Measurements from ENCODE around the gene ZNF330. TPM values are rescaled to one million over a fixed set of nuclear protein-coding genes. Genes with fewer than 3 reads are reported as not detected.
A peak's percentile ranks its signal among the peaks of the same experiment; 100 is the strongest.

ZNF330 gene
- total RNA-seq, 1 experiment from 2014 or later, result 43.9 TPM

DNA sequence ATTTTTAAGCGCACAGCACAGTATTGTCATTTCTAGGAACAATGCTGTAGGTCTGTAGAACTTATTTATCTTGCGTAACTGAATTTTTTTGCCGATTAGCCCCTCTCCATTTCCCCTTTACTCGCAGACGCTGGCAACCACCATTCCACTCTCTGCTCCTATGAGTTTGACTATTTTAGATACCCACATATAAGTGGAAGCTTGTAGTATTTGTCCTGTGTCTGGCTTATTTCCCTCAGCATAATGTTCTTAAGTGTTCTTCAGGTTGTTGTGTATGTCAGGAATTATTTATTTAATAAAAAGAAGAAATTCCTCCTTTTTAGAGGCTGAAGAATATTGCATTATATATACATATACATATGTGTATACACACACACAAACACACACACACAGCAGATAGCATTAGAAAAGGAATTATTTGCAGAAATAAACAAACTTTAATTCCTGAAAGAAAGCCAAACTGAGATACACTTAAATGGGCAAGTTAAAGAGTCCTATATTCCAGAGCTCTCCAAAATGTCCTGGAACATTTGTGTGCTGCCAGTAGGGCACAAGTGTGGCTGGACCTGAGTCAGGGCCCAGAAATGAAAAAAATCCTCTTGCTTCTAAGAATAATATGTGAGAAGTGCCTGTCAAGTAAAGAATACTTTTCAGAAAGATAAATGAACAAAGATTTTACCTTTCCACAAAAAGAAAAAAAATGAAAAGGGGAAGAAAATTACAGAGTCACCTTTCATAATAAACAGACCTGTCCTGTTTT is 4.5 kb upstream of the ZNF330 start (continued):
- TF ChIP-seq, protein P1, sequence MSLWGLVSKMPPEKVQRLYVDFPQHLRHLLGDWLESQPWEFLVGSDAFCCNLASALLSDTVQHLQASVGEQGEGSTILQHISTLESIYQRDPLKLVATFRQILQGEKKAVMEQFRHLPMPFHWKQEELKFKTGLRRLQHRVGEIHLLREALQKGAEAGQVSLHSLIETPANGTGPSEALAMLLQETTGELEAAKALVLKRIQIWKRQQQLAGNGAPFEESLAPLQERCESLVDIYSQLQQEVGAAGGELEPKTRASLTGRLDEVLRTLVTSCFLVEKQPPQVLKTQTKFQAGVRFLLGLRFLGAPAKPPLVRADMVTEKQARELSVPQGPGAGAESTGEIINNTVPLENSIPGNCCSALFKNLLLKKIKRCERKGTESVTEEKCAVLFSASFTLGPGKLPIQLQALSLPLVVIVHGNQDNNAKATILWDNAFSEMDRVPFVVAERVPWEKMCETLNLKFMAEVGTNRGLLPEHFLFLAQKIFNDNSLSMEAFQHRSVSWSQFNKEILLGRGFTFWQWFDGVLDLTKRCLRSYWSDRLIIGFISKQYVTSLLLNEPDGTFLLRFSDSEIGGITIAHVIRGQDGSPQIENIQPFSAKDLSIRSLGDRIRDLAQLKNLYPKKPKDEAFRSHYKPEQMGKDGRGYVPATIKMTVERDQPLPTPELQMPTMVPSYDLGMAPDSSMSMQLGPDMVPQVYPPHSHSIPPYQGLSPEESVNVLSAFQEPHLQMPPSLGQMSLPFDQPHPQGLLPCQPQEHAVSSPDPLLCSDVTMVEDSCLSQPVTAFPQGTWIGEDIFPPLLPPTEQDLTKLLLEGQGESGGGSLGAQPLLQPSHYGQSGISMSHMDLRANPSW (CRISPR knock-in tag; conservative IDR thresholded peaks at IDR 0.05; ENCODE audit: low read depth), result no peak
- TF ChIP-seq FOXJ3 (CRISPR knock-in tag; IDR thresholded peaks at IDR 0.05; ENCODE audit: borderline replicate concordance), result no peak
- TF ChIP-seq, protein P2, sequence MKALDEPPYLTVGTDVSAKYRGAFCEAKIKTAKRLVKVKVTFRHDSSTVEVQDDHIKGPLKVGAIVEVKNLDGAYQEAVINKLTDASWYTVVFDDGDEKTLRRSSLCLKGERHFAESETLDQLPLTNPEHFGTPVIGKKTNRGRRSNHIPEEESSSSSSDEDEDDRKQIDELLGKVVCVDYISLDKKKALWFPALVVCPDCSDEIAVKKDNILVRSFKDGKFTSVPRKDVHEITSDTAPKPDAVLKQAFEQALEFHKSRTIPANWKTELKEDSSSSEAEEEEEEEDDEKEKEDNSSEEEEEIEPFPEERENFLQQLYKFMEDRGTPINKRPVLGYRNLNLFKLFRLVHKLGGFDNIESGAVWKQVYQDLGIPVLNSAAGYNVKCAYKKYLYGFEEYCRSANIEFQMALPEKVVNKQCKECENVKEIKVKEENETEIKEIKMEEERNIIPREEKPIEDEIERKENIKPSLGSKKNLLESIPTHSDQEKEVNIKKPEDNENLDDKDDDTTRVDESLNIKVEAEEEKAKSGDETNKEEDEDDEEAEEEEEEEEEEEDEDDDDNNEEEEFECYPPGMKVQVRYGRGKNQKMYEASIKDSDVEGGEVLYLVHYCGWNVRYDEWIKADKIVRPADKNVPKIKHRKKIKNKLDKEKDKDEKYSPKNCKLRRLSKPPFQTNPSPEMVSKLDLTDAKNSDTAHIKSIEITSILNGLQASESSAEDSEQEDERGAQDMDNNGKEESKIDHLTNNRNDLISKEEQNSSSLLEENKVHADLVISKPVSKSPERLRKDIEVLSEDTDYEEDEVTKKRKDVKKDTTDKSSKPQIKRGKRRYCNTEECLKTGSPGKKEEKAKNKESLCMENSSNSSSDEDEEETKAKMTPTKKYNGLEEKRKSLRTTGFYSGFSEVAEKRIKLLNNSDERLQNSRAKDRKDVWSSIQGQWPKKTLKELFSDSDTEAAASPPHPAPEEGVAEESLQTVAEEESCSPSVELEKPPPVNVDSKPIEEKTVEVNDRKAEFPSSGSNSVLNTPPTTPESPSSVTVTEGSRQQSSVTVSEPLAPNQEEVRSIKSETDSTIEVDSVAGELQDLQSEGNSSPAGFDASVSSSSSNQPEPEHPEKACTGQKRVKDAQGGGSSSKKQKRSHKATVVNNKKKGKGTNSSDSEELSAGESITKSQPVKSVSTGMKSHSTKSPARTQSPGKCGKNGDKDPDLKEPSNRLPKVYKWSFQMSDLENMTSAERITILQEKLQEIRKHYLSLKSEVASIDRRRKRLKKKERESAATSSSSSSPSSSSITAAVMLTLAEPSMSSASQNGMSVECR (CRISPR knock-in tag; IDR thresholded peaks at IDR 0.05; ENCODE audit: borderline replicate concordance), result no peak

DNA sequence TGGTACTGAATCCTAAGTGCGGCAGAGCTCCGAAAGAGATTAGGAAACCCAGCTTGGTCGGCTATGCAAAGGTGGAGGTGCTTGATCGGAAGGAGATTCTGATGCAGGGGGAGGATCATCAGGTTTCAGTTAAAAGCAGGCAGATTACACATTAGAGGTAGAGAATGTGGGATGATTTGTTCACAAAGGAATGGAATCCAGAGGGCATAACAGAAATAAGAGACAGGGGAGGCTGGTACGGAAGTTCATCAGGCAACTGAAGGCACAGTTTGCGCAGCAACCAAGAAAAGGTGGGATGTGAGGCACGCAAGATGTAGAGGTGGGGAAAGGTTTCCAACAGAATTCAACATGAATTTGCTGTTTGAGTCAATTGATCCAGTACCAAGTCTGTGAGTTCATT is 424 bp upstream of the ZNF330 start:
- POLR2A ChIA-PET, result no interaction called here
- DNase-seq (ENCODE audit: low spot score) (no peak), ATAC-seq (peak; percentile 49)
- Mint-ChIP-seq H3K27me3 (ENCODE audit: low read depth) (no peaks in the 10 kb centered on the region), H3K36me3 (peaks cover 17% of the 10 kb centered on the region), H3K4me3 (peak overlapping the region; percentile 98), H3K27ac (peak overlapping the region; percentile 85), H3K4me1 (peaks cover 19% of the 10 kb centered on the region), H3K9me3 (no peaks in the 10 kb centered on the region)
- CTCF ChIA-PET, result no interaction called here
- no peak for TF ChIP-seq JAZF1 (CRISPR knock-in tag; IDR thresholded peaks at IDR 0.05)
- TF ChIP-seq, protein P3, sequence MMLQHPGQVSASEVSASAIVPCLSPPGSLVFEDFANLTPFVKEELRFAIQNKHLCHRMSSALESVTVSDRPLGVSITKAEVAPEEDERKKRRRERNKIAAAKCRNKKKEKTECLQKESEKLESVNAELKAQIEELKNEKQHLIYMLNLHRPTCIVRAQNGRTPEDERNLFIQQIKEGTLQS (CRISPR knock-in tag; conservative IDR thresholded peaks at IDR 0.05), result no peak
- TF ChIP-seq, protein P4, sequence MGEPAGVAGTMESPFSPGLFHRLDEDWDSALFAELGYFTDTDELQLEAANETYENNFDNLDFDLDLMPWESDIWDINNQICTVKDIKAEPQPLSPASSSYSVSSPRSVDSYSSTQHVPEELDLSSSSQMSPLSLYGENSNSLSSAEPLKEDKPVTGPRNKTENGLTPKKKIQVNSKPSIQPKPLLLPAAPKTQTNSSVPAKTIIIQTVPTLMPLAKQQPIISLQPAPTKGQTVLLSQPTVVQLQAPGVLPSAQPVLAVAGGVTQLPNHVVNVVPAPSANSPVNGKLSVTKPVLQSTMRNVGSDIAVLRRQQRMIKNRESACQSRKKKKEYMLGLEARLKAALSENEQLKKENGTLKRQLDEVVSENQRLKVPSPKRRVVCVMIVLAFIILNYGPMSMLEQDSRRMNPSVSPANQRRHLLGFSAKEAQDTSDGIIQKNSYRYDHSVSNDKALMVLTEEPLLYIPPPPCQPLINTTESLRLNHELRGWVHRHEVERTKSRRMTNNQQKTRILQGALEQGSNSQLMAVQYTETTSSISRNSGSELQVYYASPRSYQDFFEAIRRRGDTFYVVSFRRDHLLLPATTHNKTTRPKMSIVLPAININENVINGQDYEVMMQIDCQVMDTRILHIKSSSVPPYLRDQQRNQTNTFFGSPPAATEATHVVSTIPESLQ (CRISPR knock-in tag; IDR thresholded peaks at IDR 0.05), result no peak
- TF ChIP-seq, protein P5, sequence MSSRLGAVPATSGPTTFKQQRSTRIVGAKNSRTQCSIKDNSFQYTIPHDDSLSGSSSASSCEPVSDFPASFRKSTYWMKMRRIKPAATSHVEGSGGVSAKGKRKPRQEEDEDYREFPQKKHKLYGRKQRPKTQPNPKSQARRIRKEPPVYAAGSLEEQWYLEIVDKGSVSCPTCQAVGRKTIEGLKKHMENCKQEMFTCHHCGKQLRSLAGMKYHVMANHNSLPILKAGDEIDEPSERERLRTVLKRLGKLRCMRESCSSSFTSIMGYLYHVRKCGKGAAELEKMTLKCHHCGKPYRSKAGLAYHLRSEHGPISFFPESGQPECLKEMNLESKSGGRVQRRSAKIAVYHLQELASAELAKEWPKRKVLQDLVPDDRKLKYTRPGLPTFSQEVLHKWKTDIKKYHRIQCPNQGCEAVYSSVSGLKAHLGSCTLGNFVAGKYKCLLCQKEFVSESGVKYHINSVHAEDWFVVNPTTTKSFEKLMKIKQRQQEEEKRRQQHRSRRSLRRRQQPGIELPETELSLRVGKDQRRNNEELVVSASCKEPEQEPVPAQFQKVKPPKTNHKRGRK (CRISPR knock-in tag; IDR thresholded peaks at IDR 0.05; ENCODE audit: borderline replicate concordance), result no peak
- TF ChIP-seq FOXK1 (CRISPR knock-in tag; IDR thresholded peaks at IDR 0.05), result no peak
- TF ChIP-seq, protein P6, sequence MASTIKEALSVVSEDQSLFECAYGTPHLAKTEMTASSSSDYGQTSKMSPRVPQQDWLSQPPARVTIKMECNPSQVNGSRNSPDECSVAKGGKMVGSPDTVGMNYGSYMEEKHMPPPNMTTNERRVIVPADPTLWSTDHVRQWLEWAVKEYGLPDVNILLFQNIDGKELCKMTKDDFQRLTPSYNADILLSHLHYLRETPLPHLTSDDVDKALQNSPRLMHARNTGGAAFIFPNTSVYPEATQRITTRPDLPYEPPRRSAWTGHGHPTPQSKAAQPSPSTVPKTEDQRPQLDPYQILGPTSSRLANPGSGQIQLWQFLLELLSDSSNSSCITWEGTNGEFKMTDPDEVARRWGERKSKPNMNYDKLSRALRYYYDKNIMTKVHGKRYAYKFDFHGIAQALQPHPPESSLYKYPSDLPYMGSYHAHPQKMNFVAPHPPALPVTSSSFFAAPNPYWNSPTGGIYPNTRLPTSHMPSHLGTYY (CRISPR knock-in tag; IDR thresholded peaks at IDR 0.05), result no peak
- TF ChIP-seq ZNF138 (CRISPR knock-in tag; conservative IDR thresholded peaks at IDR 0.05), result no peak
- TF ChIP-seq OVOL2 (CRISPR knock-in tag; IDR thresholded peaks at IDR 0.05; ENCODE audit: borderline replicate concordance), result no peak
- no peak for TF ChIP-seq ZNF263 (CRISPR knock-in tag; IDR thresholded peaks at IDR 0.05; ENCODE audit: low read depth)
- TF ChIP-seq, protein P7, sequence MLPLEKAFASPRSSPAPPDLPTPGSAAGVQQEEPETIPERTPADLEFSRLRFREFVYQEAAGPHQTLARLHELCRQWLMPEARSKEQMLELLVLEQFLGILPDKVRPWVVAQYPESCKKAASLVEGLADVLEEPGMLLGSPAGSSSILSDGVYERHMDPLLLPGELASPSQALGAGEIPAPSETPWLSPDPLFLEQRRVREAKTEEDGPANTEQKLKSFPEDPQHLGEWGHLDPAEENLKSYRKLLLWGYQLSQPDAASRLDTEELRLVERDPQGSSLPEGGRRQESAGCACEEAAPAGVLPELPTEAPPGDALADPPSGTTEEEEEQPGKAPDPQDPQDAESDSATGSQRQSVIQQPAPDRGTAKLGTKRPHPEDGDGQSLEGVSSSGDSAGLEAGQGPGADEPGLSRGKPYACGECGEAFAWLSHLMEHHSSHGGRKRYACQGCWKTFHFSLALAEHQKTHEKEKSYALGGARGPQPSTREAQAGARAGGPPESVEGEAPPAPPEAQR (CRISPR knock-in tag; IDR thresholded peaks at IDR 0.05), result no peak
- TF ChIP-seq ZBTB21 (CRISPR knock-in tag; IDR thresholded peaks at IDR 0.05; ENCODE audit: borderline replicate concordance), result no peak
- TF ChIP-seq EMX1 (CRISPR knock-in tag; IDR thresholded peaks at IDR 0.05), result no peak
- no peak for TF ChIP-seq GABPB1 (CRISPR knock-in tag; IDR thresholded peaks at IDR 0.05)
- TF ChIP-seq, protein P8, sequence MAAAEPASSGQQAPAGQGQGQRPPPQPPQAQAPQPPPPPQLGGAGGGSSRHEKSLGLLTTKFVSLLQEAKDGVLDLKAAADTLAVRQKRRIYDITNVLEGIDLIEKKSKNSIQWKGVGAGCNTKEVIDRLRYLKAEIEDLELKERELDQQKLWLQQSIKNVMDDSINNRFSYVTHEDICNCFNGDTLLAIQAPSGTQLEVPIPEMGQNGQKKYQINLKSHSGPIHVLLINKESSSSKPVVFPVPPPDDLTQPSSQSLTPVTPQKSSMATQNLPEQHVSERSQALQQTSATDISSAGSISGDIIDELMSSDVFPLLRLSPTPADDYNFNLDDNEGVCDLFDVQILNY (CRISPR knock-in tag; IDR thresholded peaks at IDR 0.05), result no peak
